H1 (cell line): Measurements from ENCODE around the gene TNFSF11. TPM values are rescaled to one million over a fixed set of nuclear protein-coding genes. Genes with fewer than 3 reads are reported as not detected.

Experiments used
- CTCF ChIA-PET: fragments of 300-600 bp; sonication (Branson Sonifier 250); formaldehyde crosslinking; loops from one replicate; lab custom pipeline; 2021; ENCODE audit not compliant: partially characterized antibody; lab: Charles Lee
- POLR2A ChIA-PET: fragments of 300-600 bp; sonication (Branson Sonifier 250); formaldehyde crosslinking; loops from one replicate; lab custom pipeline; 2021; ENCODE audit warnings: inconsistent platforms; ENCODE audit not compliant: partially characterized antibody; lab: Charles Lee
- DNase-seq, 2 experiments: peaks; one replicate each; pipeline versions ENCODE4 v3.0.0 to v3.0.0-alpha.2; 2010 to 2022; ENCODE audit warnings: low spot score in 2 of 2, low read depth in 1 of 2, mixed read lengths in 1 of 2
- FAIRE-seq: peaks from 2 replicates; lab custom pipeline; 2011; peaks lifted over from hg19 to GRCh38; lab: Jason Lieb, UNC
- H2AFZ ChIP-seq: 2 replicates; pipeline ENCODE4 v1.8.1; 2012; ENCODE audit warnings: low read length, inconsistent platforms
- H2AK5ac ChIP-seq: 2 replicates; pipeline ENCODE4 v1.6.1; 2013; ENCODE audit warnings: low read depth, low read length
- H2BK120ac ChIP-seq: replicated peaks from 2 replicates; pipeline ENCODE3; 2013; ENCODE audit warnings: low read depth, low read length, inconsistent platforms
- H2BK12ac ChIP-seq: 2 replicates; pipeline ENCODE4 v1.6.1; 2013; ENCODE audit warnings: low read depth, low read length
- H2BK15ac ChIP-seq: 2 replicates; pipeline ENCODE4 v1.6.1; 2013; ENCODE audit warnings: low read length
- H2BK20ac ChIP-seq: 2 replicates; pipeline ENCODE4 v1.6.1; 2013; ENCODE audit warnings: low read length
- H2BK5ac ChIP-seq: 2 replicates; pipeline ENCODE4 v1.6.1; 2013; ENCODE audit warnings: low read depth, low read length
- H3K14ac ChIP-seq: 2 replicates; pipeline ENCODE4 v1.6.1; 2013; ENCODE audit warnings: inconsistent platforms; ENCODE audit not compliant: insufficient read length
- H3K18ac ChIP-seq: 2 replicates; pipeline ENCODE4 v1.6.1; 2013; ENCODE audit warnings: low read length; ENCODE audit errors: extremely low read depth
- H3K23ac ChIP-seq: 2 replicates; pipeline ENCODE4 v1.6.1; 2013; ENCODE audit warnings: inconsistent platforms; ENCODE audit not compliant: insufficient read length
- H3K23me2 ChIP-seq: 2 replicates; pipeline ENCODE4 v1.6.1; 2013; ENCODE audit warnings: low read depth, low read length
- H3K27ac ChIP-seq: 2 replicates; pipeline ENCODE4 v1.6.1; 2011; ENCODE audit warnings: low read depth, low read length, inconsistent platforms
- H3K27me3 ChIP-seq, 4 experiments: replicated peaks in 1 of 4; 1 replicate in 1 of 4; 2 replicates in 3 of 4; pipeline versions ENCODE4 v1.6.1 to v1.8.1; 2011 to 2013; ENCODE audit warnings: low read length in 3 of 4, mild to moderate bottlenecking in 3 of 4, inconsistent platforms in 2 of 4, mixed read lengths in 2 of 4, moderate library complexity in 1 of 4; ENCODE audit not compliant: control insufficient read depth in 3 of 4, insufficient read depth in 3 of 4; ENCODE audit errors: extremely low read depth in 1 of 4
- H3K36me3 ChIP-seq, 4 experiments: 2 replicates each; pipeline versions ENCODE4 v1.6.1 to v1.8.1; 2011 to 2013; ENCODE audit warnings: mild to moderate bottlenecking in 4 of 4, low read length in 3 of 4, moderate library complexity in 2 of 4, control low read depth in 1 of 4, inconsistent platforms in 1 of 4; ENCODE audit not compliant: insufficient read depth in 4 of 4, control insufficient read depth in 2 of 4
- H3K4ac ChIP-seq: replicated peaks from 2 replicates; pipeline ENCODE3; 2013; ENCODE audit warnings: low read length, low read depth, mixed read lengths, inconsistent platforms; ENCODE audit not compliant: insufficient read length
- H3K4me1 ChIP-seq, 4 experiments: replicated peaks in 1 of 4; 1 replicate in 1 of 4; 2 replicates in 3 of 4; pipeline versions ENCODE4 v1.6.1 to v1.8.1; 2011 to 2013; ENCODE audit warnings: low read length in 3 of 4, inconsistent platforms in 2 of 4, mixed read lengths in 1 of 4; ENCODE audit not compliant: insufficient read depth in 4 of 4, control insufficient read depth in 3 of 4
- H3K4me2 ChIP-seq, 2 experiments: 2 replicates each; pipeline versions ENCODE4 v1.6.1 to v1.8.1; 2011 to 2013; ENCODE audit warnings: low read depth in 2 of 2, low read length in 2 of 2, control low read depth in 1 of 2, inconsistent platforms in 1 of 2, mild to moderate bottlenecking in 1 of 2; ENCODE audit not compliant: insufficient read depth in 1 of 2
- H3K4me3 ChIP-seq, 4 experiments: fragments of 200-600, 300-600 bp in 1 of 4; sonication (generic), shearing (Covaris generic), sonication (Bioruptor Twin) in 1 of 4; 2 replicates each; pipeline versions ENCODE4 v1.5.1 to v1.8.1; 2011 to 2016; ENCODE audit warnings: low read length in 4 of 4, low read depth in 3 of 4, control low read depth in 2 of 4, inconsistent platforms in 2 of 4, mild to moderate bottlenecking in 2 of 4, mixed read lengths in 1 of 4, moderate library complexity in 1 of 4; ENCODE audit not compliant: insufficient read depth in 2 of 4; ENCODE audit errors: extremely low read depth in 1 of 4
- H3K56ac ChIP-seq: replicated peaks from 2 replicates; pipeline ENCODE3; 2013; ENCODE audit warnings: low read depth, mild to moderate bottlenecking, mixed read lengths, low read length, inconsistent platforms; ENCODE audit not compliant: insufficient read length
- H3K79me1 ChIP-seq: 2 replicates; pipeline ENCODE4 v1.6.1; 2013; ENCODE audit warnings: low read depth, low read length, control low read depth
- H3K79me2 ChIP-seq, 2 experiments: 2 replicates each; pipeline versions ENCODE4 v1.6.1 to v1.8.1; 2012 to 2013; ENCODE audit warnings: low read length in 2 of 2, mild to moderate bottlenecking in 2 of 2, inconsistent platforms in 1 of 2; ENCODE audit not compliant: insufficient read depth in 2 of 2, control insufficient read depth in 1 of 2
- H3K9ac ChIP-seq, 4 experiments: replicated peaks in 1 of 4; 1 replicate in 1 of 4; 2 replicates in 3 of 4; pipeline versions ENCODE4 v1.6.1 to v1.8.1; 2011 to 2013; ENCODE audit warnings: low read depth in 3 of 4, low read length in 3 of 4, control low read depth in 2 of 4, mild to moderate bottlenecking in 2 of 4, moderate library complexity in 2 of 4, inconsistent platforms in 1 of 4; ENCODE audit errors: extremely low read depth in 1 of 4
- H3K9me3 ChIP-seq, 2 experiments: 2 replicates each; pipeline versions ENCODE4 v1.6.1 to v1.8.1; 2012 to 2013; ENCODE audit warnings: mild to moderate bottlenecking in 2 of 2, moderate library complexity in 2 of 2, control low read depth in 1 of 2, inconsistent platforms in 1 of 2, low read depth in 1 of 2, low read length in 1 of 2, mixed read lengths in 1 of 2; ENCODE audit not compliant: insufficient read depth in 2 of 2
- H4K20me1 ChIP-seq, 2 experiments: replicated peaks in 1 of 2; 2 replicates each; pipeline versions ENCODE3 to v1.8.1; 2011 to 2013; ENCODE audit warnings: inconsistent platforms in 2 of 2, low read length in 2 of 2, mild to moderate bottlenecking in 1 of 2; ENCODE audit not compliant: insufficient read depth in 2 of 2, control insufficient read depth in 1 of 2
- H4K5ac ChIP-seq: 2 replicates; pipeline ENCODE4 v1.6.1; 2013; ENCODE audit warnings: low read length, low read depth, mixed read lengths, inconsistent platforms; ENCODE audit not compliant: insufficient read length
- H4K8ac ChIP-seq: 2 replicates; pipeline ENCODE4 v1.8.0; 2013; ENCODE audit warnings: mild to moderate bottlenecking, moderate library complexity, low read length, inconsistent platforms; ENCODE audit not compliant: insufficient read depth; ENCODE audit errors: extremely low read depth
- H4K91ac ChIP-seq: replicated peaks from 2 replicates; pipeline ENCODE3; 2013; ENCODE audit warnings: low read length, mixed read lengths, inconsistent platforms; ENCODE audit not compliant: insufficient read length
- ATF3 ChIP-seq: IDR thresholded peaks from 2 replicates; pipeline ENCODE4 v1.6.1; 2011; ENCODE audit warnings: low read depth, mild to moderate bottlenecking, low read length; ENCODE audit not compliant: insufficient read depth
- CTCF ChIP-seq, 3 experiments: IDR thresholded peaks; 1 replicate in 2 of 3; 2 replicates in 1 of 3; pipeline versions ENCODE4 v1.5.1 to v1.6.1; 2011; ENCODE audit warnings: low read length in 3 of 3, mild to moderate bottlenecking in 3 of 3, inconsistent platforms in 2 of 3, low read depth in 1 of 3, moderate library complexity in 1 of 3; ENCODE audit not compliant: insufficient read depth in 1 of 3; ENCODE audit errors: control extremely low read depth in 1 of 3
- PHF8 ChIP-seq: fragments of 200-600 bp; sonication (generic); conservative IDR thresholded peaks from 2 replicates; pipeline ENCODE4 v1.7.1; 2012; ENCODE audit warnings: low read depth, mild to moderate bottlenecking, inconsistent platforms, low read length, moderate library complexity
- TEAD4 ChIP-seq: IDR thresholded peaks from 2 replicates; pipeline ENCODE4 v1.6.1; 2012; ENCODE audit warnings: low read depth, low read length, inconsistent platforms, mixed read lengths
- WGBS, 2 experiments: shearing (Covaris generic) in 1 of 2; methylation state at CpG; one replicate each; pipeline versions ENCODE4 v1.1.6 to v1.1.7; 2013 to 2015; ENCODE audit warnings: low lambda C conversion rate in 2 of 2, mixed read lengths in 2 of 2, inconsistent platforms in 1 of 2, low coverage in 1 of 2, missing lambda C conversion rate in 1 of 2; ENCODE audit not compliant: insufficient replicate concordance in 2 of 2, insufficient coverage in 1 of 2, insufficient read length in 1 of 2; ENCODE audit errors: extremely low coverage in 1 of 2, missing lambda C conversion rate in 1 of 2; 5-methylcytosine and 5-hydroxymethylcytosine counted together
- polyA plus RNA-seq, 7 experiments: library from polyadenylated mRNA; depleted of rRNA in 3 of 7; stranded (reverse) in 5 of 7; unstranded in 2 of 7; fragments of >200 nt in 5 of 7; fragments of 200-250 nt in 2 of 7; gene quantifications; 1 replicate in 5 of 7; 2 replicates in 1 of 7; 4 replicates in 1 of 7; pipeline versions ENCODE4 v1.2.1 to v1.2.3, GENCODE V29; 2011 to 2013; ENCODE audit warnings: missing spikeins in 2 of 7, mixed read lengths in 2 of 7
- total RNA-seq: library from RNA; stranded (reverse); fragmentation: NEBNext Ultra II Directional; extraction: Animal tissue kit (Norgen Biotek cat#: 25700); gene quantifications from 2 replicates; pipeline ENCODE4 v1.2.1, GENCODE V29; 2021

TNFSF11 gene
- total and polyA plus RNA-seq, 2 of the 8 experiments (the other 6 are each of a cell fraction or from before 2014, with no cell fraction given): 9.3 to 12.0 TPM

GRCh38 chr13:42545842-42546241, 28.1 kb upstream of the TNFSF11 start:
- Histone ChIP-seq H2BK15ac (no peak overlapping the region), H4K91ac (no peak overlapping the region), H3K27ac (no peak overlapping the region), H3K36me3 (no peaks in the 10 kb centered on the region), H2BK5ac (no peak overlapping the region), H3K79me1 (no peaks in the 10 kb centered on the region), H3K23me2 (no peaks in the 10 kb centered on the region; the same call in 1 of the 2 replicates), H2AFZ (no peak overlapping the region), H4K20me1 (no peaks in the 10 kb centered on the region), H3K18ac (no peak overlapping the region), H3K9me3 (no peaks in the 10 kb centered on the region), H3K4ac (no peak overlapping the region)
- DNase-seq (no peak), FAIRE-seq (peak; percentile 55)
- no peak for TF ChIP-seq CTCF (IDR thresholded peaks at IDR 0.05; ENCODE audit: control extremely low read depth in 1 of 3, insufficient read depth in 1 of 3, low read depth in 1 of 3, low read length in 3 of 3)
- TF ChIP-seq TEAD4: 0 out of 2 replicates have a peak, but pooled peaks have one; percentile 23
- no peak for TF ChIP-seq ATF3
- TF ChIP-seq PHF8: no peak
- TF ChIP-seq, all 59 proteins: peak for 1
- Histone ChIP-seq H2BK120ac (no peak overlapping the region), H2AK5ac (no peak overlapping the region), H3K23ac (no peak overlapping the region), H3K27me3 (no peaks in the 10 kb centered on the region), H3K4me1 (0 out of 7 replicates have a peak, but pooled peaks cover 0 to 2% (median 0%) of the 10 kb centered on the region in 4 experiments), H3K9ac (no peak overlapping the region), H3K4me3 (no peak overlapping the region), H2BK12ac (no peak overlapping the region), H4K5ac (no peak overlapping the region), H3K79me2 (no peaks in the 10 kb centered on the region), H2BK20ac (no peak overlapping the region), H3K4me2 (no peak overlapping the region), H4K8ac (no peak overlapping the region), H3K56ac (no peak overlapping the region), H3K14ac (peak overlapping the region; percentile 40)
- CTCF ChIA-PET: interaction anchor here (0.9 kb wide), 1 partner anchor 13 kb away, joined by 3 read pairs; no protein-coding TSS in a partner anchor
- WGBS, 2 experiments: 70% methylated on average over 3 of the region's 3 CpGs; no CpG with 5 or more reads in 1 of the 2 experiments
- POLR2A ChIA-PET: interaction anchor here (1.1 kb wide), 1 partner anchor 22 kb away, joined by 3 read pairs; no protein-coding TSS in a partner anchor
